Measurements from ENCODE around the gene NUMB. TPM values are rescaled to one million over a fixed set of nuclear protein-coding genes. Genes with fewer than 3 reads are reported as not detected.

The NUMB gene
- total and polyA plus RNA-seq, 4 donors: 28.3 to 48.0 (median 32.2) TPM

- no CpG with 5 or more reads among the region's 5 CpGs for WGBS (ENCODE audit: insufficient coverage)
- no peak overlapping the region for H3K27ac ChIP-seq (ENCODE audit: low read depth, low read length)
- H3K36me3 ChIP-seq (ENCODE audit: control insufficient read depth, insufficient read depth, low read length): no peaks in the 10 kb centered on the region
- DNase-seq (ENCODE audit: low read depth in 4 of 6, low spot score in 6 of 6): no peak
- peaks cover 2% of the 10 kb centered on the region for H3K4me1 ChIP-seq (ENCODE audit: control insufficient read depth, insufficient read depth, low read length)
- H3K4me3 ChIP-seq (ENCODE audit: low read depth, low read length): no peak overlapping the region
- no peaks in the 10 kb centered on the region for H3K9me3 ChIP-seq (ENCODE audit: control insufficient read depth, insufficient read depth, low read length)
- H3K27me3 ChIP-seq (ENCODE audit: control insufficient read depth, insufficient read depth, low read length): no peaks in the 10 kb centered on the region
Measured at GRCh38 chr14:73467377-73467776, 9.0 kb upstream of the NUMB start.

GRCh38 chr14:73466861-73467260, 8.5 kb upstream of the NUMB start:
- H3K27ac ChIP-seq (ENCODE audit: low read depth, low read length): no peak overlapping the region
- no peaks in the 10 kb centered on the region for H3K27me3 ChIP-seq (ENCODE audit: control insufficient read depth, insufficient read depth, low read length)
- H3K9me3 ChIP-seq (ENCODE audit: control insufficient read depth, insufficient read depth, low read length): no peaks in the 10 kb centered on the region
- H3K36me3 ChIP-seq (ENCODE audit: control insufficient read depth, insufficient read depth, low read length): no peaks in the 10 kb centered on the region
- H3K4me3 ChIP-seq (ENCODE audit: low read depth, low read length): no peak overlapping the region
- H3K4me1 ChIP-seq (ENCODE audit: control insufficient read depth, insufficient read depth, low read length): peaks cover 7% of the 10 kb centered on the region
- DNase-seq (ENCODE audit: low read depth in 4 of 6, low spot score in 6 of 6): no peak
- 100% methylated on average over 2 of the region's 4 CpGs for WGBS (ENCODE audit: insufficient coverage)

GRCh38 chr14:73465823-73466532, 7.6 kb upstream of the NUMB start:
- WGBS (ENCODE audit: insufficient coverage): no CpG with 5 or more reads among the region's 5 CpGs
- Histone ChIP-seq H3K27ac (ENCODE audit: low read depth, low read length) (no peak overlapping the region), H3K27me3 (ENCODE audit: control insufficient read depth, insufficient read depth, low read length) (no peaks in the 10 kb centered on the region), H3K4me3 (ENCODE audit: low read depth, low read length) (no peak overlapping the region), H3K9me3 (ENCODE audit: control insufficient read depth, insufficient read depth, low read length) (no peaks in the 10 kb centered on the region), H3K36me3 (ENCODE audit: control insufficient read depth, insufficient read depth, low read length) (no peaks in the 10 kb centered on the region), H3K4me1 (ENCODE audit: control insufficient read depth, insufficient read depth, low read length) (peaks cover 8% of the 10 kb centered on the region)
- DNase-seq (ENCODE audit: low read depth in 4 of 6, low spot score in 6 of 6): no peak

GRCh38 chr14:73463411-73463810, 5.1 kb upstream of the NUMB start:
- H3K27ac ChIP-seq (ENCODE audit: low read depth, low read length): no peak overlapping the region
- DNase-seq (ENCODE audit: low read depth in 4 of 6, low spot score in 6 of 6): no peak
- peaks cover 12% of the 10 kb centered on the region for H3K4me1 ChIP-seq (ENCODE audit: control insufficient read depth, insufficient read depth, low read length)
- no peak overlapping the region for H3K4me3 ChIP-seq (ENCODE audit: low read depth, low read length)
- H3K9me3 ChIP-seq (ENCODE audit: control insufficient read depth, insufficient read depth, low read length): no peaks in the 10 kb centered on the region
- no peaks in the 10 kb centered on the region for H3K27me3 ChIP-seq (ENCODE audit: control insufficient read depth, insufficient read depth, low read length)
- 70% methylated on average over 3 of the region's 5 CpGs for WGBS (ENCODE audit: insufficient coverage)
- H3K36me3 ChIP-seq (ENCODE audit: control insufficient read depth, insufficient read depth, low read length): no peaks in the 10 kb centered on the region

- Histone ChIP-seq H3K27me3 (ENCODE audit: control insufficient read depth, insufficient read depth, low read length) (no peaks in the 10 kb centered on the region), H3K4me3 (ENCODE audit: low read depth, low read length) (no peak overlapping the region), H3K4me1 (ENCODE audit: control insufficient read depth, insufficient read depth, low read length) (peaks cover 12% of the 10 kb centered on the region), H3K9me3 (ENCODE audit: control insufficient read depth, insufficient read depth, low read length) (no peaks in the 10 kb centered on the region), H3K36me3 (ENCODE audit: control insufficient read depth, insufficient read depth, low read length) (no peaks in the 10 kb centered on the region), H3K27ac (ENCODE audit: low read depth, low read length) (no peak overlapping the region)
- no peak for DNase-seq (ENCODE audit: low read depth in 4 of 6, low spot score in 6 of 6)
- WGBS (ENCODE audit: insufficient coverage): 86% methylated on average over 2 of the region's 4 CpGs
Measured at GRCh38 chr14:73462815-73463214, 4.5 kb upstream of the NUMB start.

GRCh38 chr14:73462048-73462715, 3.8 kb upstream of the NUMB start:
- 29% methylated on average over 6 of the region's 6 CpGs for WGBS (ENCODE audit: insufficient coverage)
- DNase-seq (ENCODE audit: low read depth in 4 of 6, low spot score in 6 of 6): peak in 2 of 6 donors; percentile 54 to 88
- Histone ChIP-seq H3K36me3 (ENCODE audit: control insufficient read depth, insufficient read depth, low read length) (no peaks in the 10 kb centered on the region), H3K4me1 (ENCODE audit: control insufficient read depth, insufficient read depth, low read length) (peaks cover 16% of the 10 kb centered on the region), H3K27ac (ENCODE audit: low read depth, low read length) (peak overlapping the region; percentile 1), H3K27me3 (ENCODE audit: control insufficient read depth, insufficient read depth, low read length) (no peaks in the 10 kb centered on the region), H3K9me3 (ENCODE audit: control insufficient read depth, insufficient read depth, low read length) (no peaks in the 10 kb centered on the region), H3K4me3 (ENCODE audit: low read depth, low read length) (no peak overlapping the region)

GRCh38 chr14:73461478-73462047, 3.2 kb upstream of the NUMB start:
- peak overlapping the region; percentile 1 for H3K27ac ChIP-seq (ENCODE audit: low read depth, low read length)
- DNase-seq (ENCODE audit: low read depth in 4 of 6, low spot score in 6 of 6): peak in 1 of 6 donors; percentile 72
- no peaks in the 10 kb centered on the region for H3K27me3 ChIP-seq (ENCODE audit: control insufficient read depth, insufficient read depth, low read length)
- no peaks in the 10 kb centered on the region for H3K9me3 ChIP-seq (ENCODE audit: control insufficient read depth, insufficient read depth, low read length)
- no peak overlapping the region for H3K4me3 ChIP-seq (ENCODE audit: low read depth, low read length)
- H3K4me1 ChIP-seq (ENCODE audit: control insufficient read depth, insufficient read depth, low read length): peaks cover 16% of the 10 kb centered on the region
- H3K36me3 ChIP-seq (ENCODE audit: control insufficient read depth, insufficient read depth, low read length): no peaks in the 10 kb centered on the region
- 47% methylated on average over 3 of the region's 6 CpGs for WGBS (ENCODE audit: insufficient coverage)

- H3K4me1 ChIP-seq (ENCODE audit: control insufficient read depth, insufficient read depth, low read length): peaks cover 16% of the 10 kb centered on the region
- H3K27ac ChIP-seq (ENCODE audit: low read depth, low read length): no peak overlapping the region
- no peak overlapping the region for H3K4me3 ChIP-seq (ENCODE audit: low read depth, low read length)
- H3K9me3 ChIP-seq (ENCODE audit: control insufficient read depth, insufficient read depth, low read length): no peaks in the 10 kb centered on the region
- peak in 2 of 6 donors; percentile 43 to 71 for DNase-seq (ENCODE audit: low read depth in 4 of 6, low spot score in 6 of 6)
- no peaks in the 10 kb centered on the region for H3K36me3 ChIP-seq (ENCODE audit: control insufficient read depth, insufficient read depth, low read length)
- WGBS (ENCODE audit: insufficient coverage): no CpG with 5 or more reads among the region's 2 CpGs
- no peaks in the 10 kb centered on the region for H3K27me3 ChIP-seq (ENCODE audit: control insufficient read depth, insufficient read depth, low read length)
Measured at GRCh38 chr14:73460691-73461127, 2.4 kb upstream of the NUMB start.

GRCh38 chr14:73459959-73460358, 1.6 kb upstream of the NUMB start:
- no peaks in the 10 kb centered on the region for H3K27me3 ChIP-seq (ENCODE audit: control insufficient read depth, insufficient read depth, low read length)
- peaks cover 16% of the 10 kb centered on the region for H3K4me1 ChIP-seq (ENCODE audit: control insufficient read depth, insufficient read depth, low read length)
- no peaks in the 10 kb centered on the region for H3K9me3 ChIP-seq (ENCODE audit: control insufficient read depth, insufficient read depth, low read length)
- 86% methylated on average over 4 of the region's 4 CpGs for WGBS (ENCODE audit: insufficient coverage)
- no peak overlapping the region for H3K27ac ChIP-seq (ENCODE audit: low read depth, low read length)
- no peaks in the 10 kb centered on the region for H3K36me3 ChIP-seq (ENCODE audit: control insufficient read depth, insufficient read depth, low read length)
- H3K4me3 ChIP-seq (ENCODE audit: low read depth, low read length): no peak overlapping the region
- DNase-seq (ENCODE audit: low read depth in 4 of 6, low spot score in 6 of 6): no peak

- no peaks in the 10 kb centered on the region for H3K27me3 ChIP-seq (ENCODE audit: control insufficient read depth, insufficient read depth, low read length)
- no peak for DNase-seq (ENCODE audit: low read depth in 4 of 6, low spot score in 6 of 6)
- H3K36me3 ChIP-seq (ENCODE audit: control insufficient read depth, insufficient read depth, low read length): no peaks in the 10 kb centered on the region
- peaks cover 16% of the 10 kb centered on the region for H3K4me1 ChIP-seq (ENCODE audit: control insufficient read depth, insufficient read depth, low read length)
- H3K4me3 ChIP-seq (ENCODE audit: low read depth, low read length): peak overlapping the region; percentile 92
- no peaks in the 10 kb centered on the region for H3K9me3 ChIP-seq (ENCODE audit: control insufficient read depth, insufficient read depth, low read length)
- peak overlapping the region; percentile 70 for H3K27ac ChIP-seq (ENCODE audit: low read depth, low read length)
- WGBS (ENCODE audit: insufficient coverage): 0% methylated on average over 14 of the region's 14 CpGs
Measured at GRCh38 chr14:73457924-73458182, 493 bp downstream of the NUMB start.
